ENCODE data around the gene KAT2A.

GRCh38 chr17:42114118-42114517 lies 7.0 kb downstream of the KAT2A start:
- TF ChIP-seq, protein P1, sequence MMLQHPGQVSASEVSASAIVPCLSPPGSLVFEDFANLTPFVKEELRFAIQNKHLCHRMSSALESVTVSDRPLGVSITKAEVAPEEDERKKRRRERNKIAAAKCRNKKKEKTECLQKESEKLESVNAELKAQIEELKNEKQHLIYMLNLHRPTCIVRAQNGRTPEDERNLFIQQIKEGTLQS (IDR thresholded peaks at IDR 0.05) = no peak
- TF ChIP-seq, protein P2, sequence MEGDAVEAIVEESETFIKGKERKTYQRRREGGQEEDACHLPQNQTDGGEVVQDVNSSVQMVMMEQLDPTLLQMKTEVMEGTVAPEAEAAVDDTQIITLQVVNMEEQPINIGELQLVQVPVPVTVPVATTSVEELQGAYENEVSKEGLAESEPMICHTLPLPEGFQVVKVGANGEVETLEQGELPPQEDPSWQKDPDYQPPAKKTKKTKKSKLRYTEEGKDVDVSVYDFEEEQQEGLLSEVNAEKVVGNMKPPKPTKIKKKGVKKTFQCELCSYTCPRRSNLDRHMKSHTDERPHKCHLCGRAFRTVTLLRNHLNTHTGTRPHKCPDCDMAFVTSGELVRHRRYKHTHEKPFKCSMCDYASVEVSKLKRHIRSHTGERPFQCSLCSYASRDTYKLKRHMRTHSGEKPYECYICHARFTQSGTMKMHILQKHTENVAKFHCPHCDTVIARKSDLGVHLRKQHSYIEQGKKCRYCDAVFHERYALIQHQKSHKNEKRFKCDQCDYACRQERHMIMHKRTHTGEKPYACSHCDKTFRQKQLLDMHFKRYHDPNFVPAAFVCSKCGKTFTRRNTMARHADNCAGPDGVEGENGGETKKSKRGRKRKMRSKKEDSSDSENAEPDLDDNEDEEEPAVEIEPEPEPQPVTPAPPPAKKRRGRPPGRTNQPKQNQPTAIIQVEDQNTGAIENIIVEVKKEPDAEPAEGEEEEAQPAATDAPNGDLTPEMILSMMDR (IDR thresholded peaks at IDR 0.05 in 2 of 3, conservative IDR thresholded peaks at IDR 0.05 in 1 of 3; ENCODE audit: borderline replicate concordance in 1 of 3, insufficient read depth in 1 of 3, low read depth in 2 of 3, low read length in 2 of 3) = no peak
- TF ChIP-seq YY1 (IDR thresholded peaks at IDR 0.05; ENCODE audit: extremely low read depth, insufficient replicate concordance, low read depth, low read length) = no peak
- no peak for TF ChIP-seq POLR2AphosphoS5 (IDR thresholded peaks at IDR 0.05; ENCODE audit: low read depth, low read length)
- no peak for TF ChIP-seq SIN3A (IDR thresholded peaks at IDR 0.05; ENCODE audit: low read depth)
- no peak for TF ChIP-seq JUND (IDR thresholded peaks at IDR 0.05)
- no peak for TF ChIP-seq RAD21 (IDR thresholded peaks at IDR 0.05; ENCODE audit: low read depth)
- TF ChIP-seq EZH2 (IDR thresholded peaks at IDR 0.05) = no peak
- TF ChIP-seq, protein P3, sequence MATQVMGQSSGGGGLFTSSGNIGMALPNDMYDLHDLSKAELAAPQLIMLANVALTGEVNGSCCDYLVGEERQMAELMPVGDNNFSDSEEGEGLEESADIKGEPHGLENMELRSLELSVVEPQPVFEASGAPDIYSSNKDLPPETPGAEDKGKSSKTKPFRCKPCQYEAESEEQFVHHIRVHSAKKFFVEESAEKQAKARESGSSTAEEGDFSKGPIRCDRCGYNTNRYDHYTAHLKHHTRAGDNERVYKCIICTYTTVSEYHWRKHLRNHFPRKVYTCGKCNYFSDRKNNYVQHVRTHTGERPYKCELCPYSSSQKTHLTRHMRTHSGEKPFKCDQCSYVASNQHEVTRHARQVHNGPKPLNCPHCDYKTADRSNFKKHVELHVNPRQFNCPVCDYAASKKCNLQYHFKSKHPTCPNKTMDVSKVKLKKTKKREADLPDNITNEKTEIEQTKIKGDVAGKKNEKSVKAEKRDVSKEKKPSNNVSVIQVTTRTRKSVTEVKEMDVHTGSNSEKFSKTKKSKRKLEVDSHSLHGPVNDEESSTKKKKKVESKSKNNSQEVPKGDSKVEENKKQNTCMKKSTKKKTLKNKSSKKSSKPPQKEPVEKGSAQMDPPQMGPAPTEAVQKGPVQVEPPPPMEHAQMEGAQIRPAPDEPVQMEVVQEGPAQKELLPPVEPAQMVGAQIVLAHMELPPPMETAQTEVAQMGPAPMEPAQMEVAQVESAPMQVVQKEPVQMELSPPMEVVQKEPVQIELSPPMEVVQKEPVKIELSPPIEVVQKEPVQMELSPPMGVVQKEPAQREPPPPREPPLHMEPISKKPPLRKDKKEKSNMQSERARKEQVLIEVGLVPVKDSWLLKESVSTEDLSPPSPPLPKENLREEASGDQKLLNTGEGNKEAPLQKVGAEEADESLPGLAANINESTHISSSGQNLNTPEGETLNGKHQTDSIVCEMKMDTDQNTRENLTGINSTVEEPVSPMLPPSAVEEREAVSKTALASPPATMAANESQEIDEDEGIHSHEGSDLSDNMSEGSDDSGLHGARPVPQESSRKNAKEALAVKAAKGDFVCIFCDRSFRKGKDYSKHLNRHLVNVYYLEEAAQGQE (IDR thresholded peaks at IDR 0.05; ENCODE audit: low read depth) = no peak
- TF ChIP-seq POLR2A (IDR thresholded peaks at IDR 0.05; ENCODE audit: borderline replicate concordance, extremely low read depth, insufficient read depth, insufficient read length) = no peak
